ENCODE results near the gene PLGRKT. TPM values are rescaled to one million over a fixed set of nuclear protein-coding genes. Genes with fewer than 3 reads are reported as not detected.
"Not testable (repeated sequence)": the region's sequence is repeated elsewhere in the genome, so short reads cannot be mapped to it uniquely, and the experiment has no call there.

The PLGRKT gene
- total and polyA plus RNA-seq, 2 experiments from 2014 or later, result 13.1 to 31.5 TPM

DNA sequence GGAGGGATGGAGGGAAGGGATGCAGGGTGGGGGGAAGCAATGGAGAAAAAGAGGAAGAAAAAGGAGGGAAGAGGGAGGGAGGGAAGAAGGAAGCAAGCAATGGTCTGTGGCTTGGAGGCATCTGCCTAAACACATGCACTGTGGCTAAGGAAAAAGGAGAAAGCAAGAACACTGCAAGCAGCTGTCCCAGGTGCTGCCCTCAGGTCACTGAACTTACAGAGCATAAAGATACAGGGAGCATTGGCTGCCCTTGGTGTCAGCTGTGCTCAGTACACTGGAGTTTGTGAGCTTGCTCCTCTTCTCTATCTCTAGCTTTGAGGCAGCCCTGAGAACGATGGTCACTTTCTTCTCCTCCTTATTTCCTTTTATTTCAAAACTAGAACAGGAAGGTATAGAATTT lies 116.1 kb downstream of the PLGRKT start:
- H3K4me1 Mint-ChIP-seq, result not testable (repeated sequence)

DNA sequence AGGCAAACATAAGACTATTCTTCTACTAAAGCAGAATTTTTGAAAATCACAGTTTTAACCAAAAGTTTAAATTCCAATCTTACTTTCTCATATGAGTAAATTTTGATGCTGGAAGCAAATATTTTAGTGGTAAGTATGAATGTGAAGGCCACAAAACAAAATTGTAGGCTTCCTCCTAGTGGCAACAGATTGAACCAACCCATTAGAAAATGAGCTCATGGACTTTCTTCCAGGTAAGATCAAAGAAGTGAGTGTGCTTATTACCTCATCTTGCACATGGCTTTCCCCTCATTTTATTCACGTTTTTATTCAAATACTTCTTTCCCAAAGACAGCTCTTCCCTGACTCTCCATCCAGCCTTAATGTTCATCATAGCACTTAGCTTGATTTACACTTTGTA lies 116.7 kb downstream of the PLGRKT start:
- Histone ChIP-seq H3K4me1 (ENCODE audit: insufficient read depth) (no peaks in the 10 kb centered on the region; the same call in 1 of the 2 replicates), H3K9me2 (ENCODE audit: insufficient read depth) (no peaks in the 10 kb centered on the region), H3K27me3 (ENCODE audit: insufficient read depth) (no peaks in the 10 kb centered on the region), H4K20me1 (replicated peaks; ENCODE audit: insufficient read depth) (no peaks in the 10 kb centered on the region; the same call in 1 of the 2 replicates), H3K4me2 (no peak overlapping the region), H3F3A (replicated peaks; ENCODE audit: low read depth) (no peaks in the 10 kb centered on the region), H3K27ac (ENCODE audit: low read depth) (no peak overlapping the region), H3K4me3 (no peak overlapping the region), H3K36me3 (ENCODE audit: insufficient read depth) (no peaks in the 10 kb centered on the region), H3K79me2 (replicated peaks; ENCODE audit: insufficient read depth) (no peaks in the 10 kb centered on the region), H2AFZ (no peak overlapping the region)
- H3K4me1 Mint-ChIP-seq, result peaks cover under 1% of the 10 kb centered on the region; the same call in 2 of the 3 replicates
- DNase-seq (ENCODE audit: low spot score) (peak; percentile 14), ATAC-seq (no peak)
- TF ChIP-seq CREB1 (CRISPR knock-in tag; IDR thresholded peaks at IDR 0.05; ENCODE audit: low read depth), result no peak
- TF ChIP-seq, protein P1, sequence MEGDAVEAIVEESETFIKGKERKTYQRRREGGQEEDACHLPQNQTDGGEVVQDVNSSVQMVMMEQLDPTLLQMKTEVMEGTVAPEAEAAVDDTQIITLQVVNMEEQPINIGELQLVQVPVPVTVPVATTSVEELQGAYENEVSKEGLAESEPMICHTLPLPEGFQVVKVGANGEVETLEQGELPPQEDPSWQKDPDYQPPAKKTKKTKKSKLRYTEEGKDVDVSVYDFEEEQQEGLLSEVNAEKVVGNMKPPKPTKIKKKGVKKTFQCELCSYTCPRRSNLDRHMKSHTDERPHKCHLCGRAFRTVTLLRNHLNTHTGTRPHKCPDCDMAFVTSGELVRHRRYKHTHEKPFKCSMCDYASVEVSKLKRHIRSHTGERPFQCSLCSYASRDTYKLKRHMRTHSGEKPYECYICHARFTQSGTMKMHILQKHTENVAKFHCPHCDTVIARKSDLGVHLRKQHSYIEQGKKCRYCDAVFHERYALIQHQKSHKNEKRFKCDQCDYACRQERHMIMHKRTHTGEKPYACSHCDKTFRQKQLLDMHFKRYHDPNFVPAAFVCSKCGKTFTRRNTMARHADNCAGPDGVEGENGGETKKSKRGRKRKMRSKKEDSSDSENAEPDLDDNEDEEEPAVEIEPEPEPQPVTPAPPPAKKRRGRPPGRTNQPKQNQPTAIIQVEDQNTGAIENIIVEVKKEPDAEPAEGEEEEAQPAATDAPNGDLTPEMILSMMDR (conservative IDR thresholded peaks at IDR 0.05; ENCODE audit: low read depth in 2 of 2), result peak; percentile 31 to 40; a peak in 2 of 4 replicates
- no peak overlapping the region for H3K4me3 Mint-ChIP-seq
- no peaks in the 10 kb centered on the region; the same call in 2 of the 3 replicates for H3K36me3 Mint-ChIP-seq (ENCODE audit: low read depth)
- H3K27me3 Mint-ChIP-seq (ENCODE audit: insufficient read depth, low read depth, poor library complexity), result no peaks in the 10 kb centered on the region
- no peak overlapping the region for H3K27ac Mint-ChIP-seq
- peaks cover 6% of the 10 kb centered on the region; the same call in 2 of the 3 replicates for H3K9me3 Mint-ChIP-seq

More for the DNA sequence above, 116.1 kb downstream of the PLGRKT start:
- H3K36me3 Mint-ChIP-seq (ENCODE audit: low read depth); H2AFZ ChIP-seq; H3K9me3 Mint-ChIP-seq; H3K27me3 ChIP-seq (ENCODE audit: insufficient read depth); H3K27me3 Mint-ChIP-seq (ENCODE audit: insufficient read depth, low read depth, poor library complexity); H3K36me3 ChIP-seq (ENCODE audit: insufficient read depth); H3K27ac ChIP-seq (ENCODE audit: low read depth); H3K4me3 Mint-ChIP-seq; H4K20me1 ChIP-seq (replicated peaks; ENCODE audit: insufficient read depth); H3K4me3 ChIP-seq; H3K9me2 ChIP-seq (ENCODE audit: insufficient read depth); H3K4me1 ChIP-seq (ENCODE audit: insufficient read depth); H3K79me2 ChIP-seq (replicated peaks; ENCODE audit: insufficient read depth); H3K4me2 ChIP-seq; H3F3A ChIP-seq (replicated peaks; ENCODE audit: low read depth): not testable (repeated sequence)
- peak; percentile 97 for ATAC-seq
- H3K27ac Mint-ChIP-seq, result 0 out of 2 replicates have a peak overlapping the region, but pooled peaks have one; percentile 41
- TF ChIP-seq, protein P2, sequence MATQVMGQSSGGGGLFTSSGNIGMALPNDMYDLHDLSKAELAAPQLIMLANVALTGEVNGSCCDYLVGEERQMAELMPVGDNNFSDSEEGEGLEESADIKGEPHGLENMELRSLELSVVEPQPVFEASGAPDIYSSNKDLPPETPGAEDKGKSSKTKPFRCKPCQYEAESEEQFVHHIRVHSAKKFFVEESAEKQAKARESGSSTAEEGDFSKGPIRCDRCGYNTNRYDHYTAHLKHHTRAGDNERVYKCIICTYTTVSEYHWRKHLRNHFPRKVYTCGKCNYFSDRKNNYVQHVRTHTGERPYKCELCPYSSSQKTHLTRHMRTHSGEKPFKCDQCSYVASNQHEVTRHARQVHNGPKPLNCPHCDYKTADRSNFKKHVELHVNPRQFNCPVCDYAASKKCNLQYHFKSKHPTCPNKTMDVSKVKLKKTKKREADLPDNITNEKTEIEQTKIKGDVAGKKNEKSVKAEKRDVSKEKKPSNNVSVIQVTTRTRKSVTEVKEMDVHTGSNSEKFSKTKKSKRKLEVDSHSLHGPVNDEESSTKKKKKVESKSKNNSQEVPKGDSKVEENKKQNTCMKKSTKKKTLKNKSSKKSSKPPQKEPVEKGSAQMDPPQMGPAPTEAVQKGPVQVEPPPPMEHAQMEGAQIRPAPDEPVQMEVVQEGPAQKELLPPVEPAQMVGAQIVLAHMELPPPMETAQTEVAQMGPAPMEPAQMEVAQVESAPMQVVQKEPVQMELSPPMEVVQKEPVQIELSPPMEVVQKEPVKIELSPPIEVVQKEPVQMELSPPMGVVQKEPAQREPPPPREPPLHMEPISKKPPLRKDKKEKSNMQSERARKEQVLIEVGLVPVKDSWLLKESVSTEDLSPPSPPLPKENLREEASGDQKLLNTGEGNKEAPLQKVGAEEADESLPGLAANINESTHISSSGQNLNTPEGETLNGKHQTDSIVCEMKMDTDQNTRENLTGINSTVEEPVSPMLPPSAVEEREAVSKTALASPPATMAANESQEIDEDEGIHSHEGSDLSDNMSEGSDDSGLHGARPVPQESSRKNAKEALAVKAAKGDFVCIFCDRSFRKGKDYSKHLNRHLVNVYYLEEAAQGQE (IDR thresholded peaks at IDR 0.05; ENCODE audit: unreplicated experiment), result peak; percentile 61
- peak; percentile 21 for DNase-seq (ENCODE audit: low spot score)

DNA sequence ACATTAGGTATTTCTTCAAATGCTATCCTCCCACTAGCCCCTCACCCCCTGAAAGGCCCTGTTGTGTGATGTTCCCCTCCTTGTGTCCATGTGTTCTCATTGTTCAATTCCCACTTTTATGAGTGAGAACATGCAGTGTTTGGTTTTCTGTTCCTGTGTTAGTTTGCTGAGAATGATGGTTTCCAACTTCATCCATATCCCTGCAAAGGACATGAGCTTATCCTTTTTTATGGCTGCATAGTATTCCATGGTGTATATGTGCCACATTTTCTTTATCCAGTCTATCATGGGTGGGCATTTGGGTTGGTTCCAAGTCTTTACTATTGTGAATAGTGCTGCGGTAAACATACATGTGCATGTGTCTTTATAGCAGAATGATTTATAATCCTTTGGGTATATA lies 121.3 kb downstream of the PLGRKT start:
- H3K79me2 ChIP-seq (replicated peaks; ENCODE audit: insufficient read depth); H2AFZ ChIP-seq; H3K4me2 ChIP-seq; H3F3A ChIP-seq (replicated peaks; ENCODE audit: low read depth); H3K4me1 Mint-ChIP-seq; H4K20me1 ChIP-seq (replicated peaks; ENCODE audit: insufficient read depth); H3K4me1 ChIP-seq (ENCODE audit: insufficient read depth); H3K36me3 ChIP-seq (ENCODE audit: insufficient read depth); H3K27ac Mint-ChIP-seq; H3K27ac ChIP-seq (ENCODE audit: low read depth); H3K4me3 Mint-ChIP-seq; H3K4me3 ChIP-seq; H3K36me3 Mint-ChIP-seq (ENCODE audit: low read depth); H3K27me3 Mint-ChIP-seq (ENCODE audit: insufficient read depth, low read depth, poor library complexity); H3K9me2 ChIP-seq (ENCODE audit: insufficient read depth); ATAC-seq; DNase-seq (ENCODE audit: low spot score); H3K27me3 ChIP-seq (ENCODE audit: insufficient read depth): not testable (repeated sequence)
- H3K9me3 Mint-ChIP-seq, result peaks cover 13% of the 10 kb centered on the region; the same call in 2 of the 3 replicates
